Measurements from ENCODE around the gene RRBP1.

Gene RRBP1

DNA sequence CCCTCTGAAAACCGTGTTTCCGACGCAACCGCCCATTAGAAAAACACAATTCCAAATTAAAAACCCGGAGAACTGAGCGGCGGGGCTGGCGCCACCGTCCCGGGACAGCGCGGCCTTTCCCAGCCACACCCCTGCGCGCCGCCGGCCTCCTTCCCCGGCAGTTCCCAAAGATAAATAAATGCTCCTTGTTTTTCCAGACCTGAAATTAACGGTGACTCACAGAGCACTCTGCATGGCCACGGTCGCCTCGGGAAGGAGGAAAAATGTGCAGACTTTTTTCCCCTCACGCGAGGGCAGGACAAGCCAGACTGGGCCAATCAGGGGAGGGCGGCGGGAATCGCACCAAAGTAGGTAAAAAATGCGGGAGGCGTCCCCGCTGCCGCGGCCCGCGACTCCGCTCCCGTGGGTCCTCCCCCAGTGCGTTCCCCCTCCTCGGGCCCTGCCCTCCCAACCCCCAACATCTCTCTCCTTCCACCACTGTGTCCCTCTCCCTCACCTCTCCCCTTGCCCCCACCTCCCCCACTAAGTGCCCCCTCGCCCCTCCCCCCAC, 113.0 kb downstream of the RRBP1 start:
- peak; percentile 44 for DNase-seq

DNA sequence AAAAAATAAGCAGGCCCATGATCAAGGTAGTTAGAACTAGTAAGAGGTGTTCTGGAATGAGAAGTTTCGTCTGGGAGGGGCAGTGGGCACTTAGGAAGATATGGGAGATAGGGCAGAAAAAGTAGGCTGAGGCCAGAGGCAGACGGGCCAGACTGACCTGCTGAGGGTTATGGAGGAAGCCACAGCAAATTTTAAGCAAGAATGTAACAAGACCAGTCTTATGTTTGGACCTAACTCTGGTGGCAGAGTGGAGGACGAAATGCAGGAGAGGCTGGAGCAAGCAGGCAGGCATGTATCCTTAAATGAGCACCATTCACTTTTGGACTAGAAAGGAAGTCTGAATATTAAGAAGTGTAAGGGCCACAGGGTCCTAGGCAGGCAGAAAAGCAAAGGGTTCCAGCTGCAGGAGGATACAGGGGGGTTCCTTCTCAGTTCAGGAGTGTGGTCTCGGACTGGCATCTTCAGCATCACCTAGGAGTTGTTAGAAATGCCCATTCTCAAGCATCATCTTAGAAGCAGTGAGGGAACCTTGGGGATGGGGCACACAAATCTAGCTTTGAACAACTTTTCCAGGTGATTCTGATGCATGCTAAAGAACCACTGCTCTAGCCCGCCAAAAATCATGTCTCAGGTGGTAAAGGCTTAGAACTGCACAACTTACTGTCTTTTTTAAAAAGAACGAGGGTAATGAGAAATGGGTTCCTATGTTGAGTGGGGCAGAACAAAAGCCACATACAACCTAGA, 113.8 kb downstream of the RRBP1 start:
- peak; percentile 12 for DNase-seq

DNA sequence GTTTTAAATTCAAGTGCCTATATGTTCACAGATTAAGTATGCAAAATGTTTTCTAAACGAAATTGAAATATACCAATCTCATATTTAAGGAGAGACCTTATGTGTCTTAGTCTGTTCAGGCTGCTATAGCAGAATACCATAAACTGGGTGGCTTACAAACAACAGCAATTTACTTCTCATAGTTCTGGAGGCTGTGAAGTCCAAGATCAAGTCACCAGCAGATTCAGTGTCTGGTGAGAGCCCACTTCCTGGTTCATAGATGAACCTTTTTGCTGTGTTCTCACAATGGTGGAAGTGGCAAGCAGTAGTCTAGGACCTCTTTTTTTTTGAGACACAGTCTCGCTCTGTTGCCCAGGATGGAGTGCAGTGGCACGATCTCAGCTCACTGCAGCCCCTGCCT, 115.7 kb downstream of the RRBP1 start:
- no peak for DNase-seq

DNA sequence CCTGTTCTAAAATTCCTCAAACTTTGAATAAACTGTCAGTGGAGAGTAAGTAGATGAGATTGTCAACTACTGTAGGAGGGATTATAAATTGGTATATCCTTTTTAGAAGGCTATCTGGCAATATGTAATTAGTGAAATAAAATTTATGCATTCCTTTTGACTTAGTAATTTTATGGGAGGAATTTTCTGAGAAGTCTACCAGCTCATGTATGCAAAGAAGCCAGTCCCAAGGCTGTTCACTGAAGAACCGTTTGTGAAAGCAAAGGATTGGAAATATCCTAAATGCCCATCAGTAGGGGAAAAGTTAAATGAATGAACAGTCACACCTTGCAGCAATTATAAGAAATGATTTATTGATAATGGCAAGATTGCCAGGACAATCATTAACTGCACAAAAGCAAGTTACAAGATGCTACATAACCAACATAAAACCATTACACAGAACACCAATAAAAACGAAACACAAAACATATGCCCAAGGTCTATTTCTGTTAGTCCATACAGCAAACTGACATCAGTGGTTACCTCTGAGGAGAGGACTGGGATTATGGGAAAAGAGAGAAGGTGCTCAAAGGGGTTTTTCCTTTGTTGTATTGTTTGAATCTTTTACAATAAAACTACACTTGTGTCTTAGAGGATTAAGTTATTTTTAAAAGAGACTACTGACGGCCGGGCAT, 116.7 kb downstream of the RRBP1 start:
- DNase-seq = no peak

Measured in NCI-H82 (cell line).